GM19455 (cell line): ENCODE measurements around the gene FASTK.

Source experiments
- ATAC-seq: cut with Tn5 transposase; IDR thresholded peaks from one replicate; pipeline ENCODE4 v1.9.1; 2021; ENCODE audit not compliant: unreplicated experiment

Gene FASTK

GRCh38 chr7:151083071-151083823 lies 2.6 kb upstream of the FASTK start, which contains the start of gene TMUB1:
TSS of gene TMUB1 (minus strand) at chr7:151083493. CDS start at chr7:151082563, 930 bp downstream.
- ATAC-seq, result peak; percentile 48

GRCh38 chr7:151082141-151083070 lies 1.8 kb upstream of the FASTK start:
- ATAC-seq, result no peak

- ATAC-seq, result no peak
Measured at GRCh38 chr7:151081170-151082101, 827 bp upstream of the FASTK start.

DNA sequence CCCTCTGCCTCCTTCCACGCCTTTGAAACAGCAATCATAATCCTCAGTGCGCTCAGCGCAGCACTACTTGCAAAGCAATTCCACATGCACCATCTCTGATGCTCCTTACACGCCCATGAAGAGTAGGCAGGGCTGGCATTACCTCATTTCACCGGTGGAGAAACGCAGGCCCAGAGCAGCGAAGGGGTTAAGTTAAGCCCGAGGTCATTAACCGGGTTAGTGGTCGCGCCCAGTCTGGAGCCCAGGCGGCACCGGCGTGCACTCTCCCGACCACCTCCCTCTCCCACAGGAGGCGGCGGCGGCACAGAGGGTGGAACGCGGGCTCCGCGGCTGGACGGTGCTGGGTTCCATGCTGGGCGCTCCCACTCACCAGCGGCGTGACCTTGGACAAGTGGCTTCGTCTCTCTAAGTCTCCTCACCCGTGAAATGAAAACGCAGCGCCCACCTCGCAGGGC lies 515 bp downstream of the FASTK start:
- ATAC-seq, result peak; percentile 1

DNA sequence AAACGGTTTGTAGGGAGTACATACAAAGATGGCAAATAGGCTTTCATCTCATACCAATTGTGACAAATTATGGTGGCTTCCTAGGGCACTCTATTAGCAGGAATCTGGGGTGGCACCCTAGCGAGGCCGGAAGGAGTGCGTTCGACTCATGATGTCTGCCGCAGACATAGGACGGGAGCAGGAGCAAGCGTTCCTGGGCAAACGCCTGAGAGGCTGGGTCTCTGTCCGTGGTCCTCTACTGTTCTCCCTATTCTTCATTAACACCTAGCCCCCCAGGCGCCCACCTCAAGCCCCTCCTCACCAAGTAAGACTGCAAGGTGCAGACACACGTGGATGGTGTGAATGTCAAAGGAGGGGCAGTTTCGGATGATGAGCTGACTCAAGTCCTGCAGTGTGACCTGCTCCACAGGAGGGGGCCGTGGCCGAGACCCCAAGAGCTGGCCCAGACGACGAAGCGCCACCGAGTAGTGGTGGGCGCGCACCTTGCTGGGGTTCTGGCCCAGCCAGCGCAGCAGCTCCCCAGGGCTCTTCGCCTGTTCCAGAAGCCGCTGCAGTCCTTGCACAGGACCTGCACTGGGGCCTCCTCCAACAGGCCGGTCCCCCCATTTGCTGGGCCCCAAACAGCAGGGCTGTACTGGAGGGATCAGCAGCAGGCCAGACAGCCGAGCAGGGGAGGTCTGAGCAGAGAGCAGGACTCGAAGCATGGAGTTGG lies 1.3 kb downstream of the FASTK start:
- no peak for ATAC-seq

- ATAC-seq, result no peak
Measured at GRCh38 chr7:151078233-151079040, 2.2 kb downstream of the FASTK start.

DNA sequence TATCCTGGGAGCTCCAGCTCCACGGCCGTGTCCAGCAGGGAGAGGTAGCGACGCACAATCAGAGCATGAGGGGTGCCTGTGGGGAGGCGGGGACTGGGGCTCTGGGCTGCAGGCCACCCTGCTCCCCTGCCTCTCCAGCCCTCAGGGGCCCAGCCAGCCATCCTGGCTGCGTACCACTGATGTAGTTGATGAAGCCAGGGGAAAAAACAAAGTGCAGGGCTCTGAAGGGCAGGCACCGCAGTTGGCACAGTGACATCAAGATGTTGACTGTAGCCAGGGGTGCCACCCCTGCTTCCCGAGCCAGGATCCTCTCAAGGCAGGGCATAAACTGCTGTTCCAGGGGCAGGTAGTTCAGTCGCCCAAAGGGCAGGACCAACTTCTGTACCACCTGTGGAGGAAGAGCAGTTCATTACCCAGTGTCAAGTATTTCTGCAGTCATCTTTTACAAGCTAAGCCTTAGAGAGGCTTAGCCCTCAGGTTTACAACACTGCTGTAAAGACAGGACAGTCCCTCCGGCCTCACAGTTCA lies 2.8 kb downstream of the FASTK start:
- ATAC-seq, result no peak

DNA sequence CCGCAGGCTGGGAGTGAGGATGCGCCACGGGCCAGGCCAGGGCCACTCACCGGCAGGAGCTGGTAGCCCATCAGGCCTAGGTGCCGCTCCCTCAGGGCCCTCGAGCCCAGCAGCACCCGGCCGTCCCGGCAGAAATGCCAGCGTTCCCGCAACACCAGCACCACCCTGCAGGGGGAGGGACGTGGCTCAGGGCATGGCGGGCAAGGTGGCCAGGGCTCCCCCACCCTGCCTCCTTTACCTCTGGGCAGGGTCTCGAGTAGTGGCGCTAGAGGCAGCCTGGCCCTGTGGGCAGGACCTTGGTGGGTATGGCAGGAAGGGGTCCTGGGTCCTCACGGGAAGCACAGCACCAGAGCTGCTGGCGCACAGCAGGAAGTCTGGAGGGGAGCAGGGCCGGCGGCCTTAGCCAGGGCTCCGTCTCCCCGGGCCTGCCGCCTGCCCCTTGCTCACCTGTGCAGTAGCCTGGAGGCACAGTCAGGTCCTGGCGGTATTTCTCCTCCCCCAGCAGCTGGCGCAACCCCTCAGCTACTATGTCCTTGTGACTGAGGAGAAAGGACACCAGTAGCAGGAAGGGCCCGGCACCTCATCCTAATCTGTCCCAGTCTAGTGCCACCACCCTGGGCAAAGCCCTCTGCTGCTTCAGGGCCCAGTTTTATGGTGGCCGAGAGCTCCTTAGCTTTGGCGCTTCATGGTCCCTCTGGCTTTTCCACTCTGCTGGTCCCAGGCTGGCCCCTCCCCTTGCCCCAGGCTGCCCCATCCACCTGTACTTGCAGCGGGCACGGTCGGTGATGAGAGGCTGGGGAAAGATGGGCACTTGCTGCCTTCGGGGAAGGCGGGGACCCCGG lies 3.5 kb downstream of the FASTK start:
- no peak for ATAC-seq

- ATAC-seq, result no peak
Measured at GRCh38 chr7:151075978-151076426, 4.6 kb downstream of the FASTK start.

DNA sequence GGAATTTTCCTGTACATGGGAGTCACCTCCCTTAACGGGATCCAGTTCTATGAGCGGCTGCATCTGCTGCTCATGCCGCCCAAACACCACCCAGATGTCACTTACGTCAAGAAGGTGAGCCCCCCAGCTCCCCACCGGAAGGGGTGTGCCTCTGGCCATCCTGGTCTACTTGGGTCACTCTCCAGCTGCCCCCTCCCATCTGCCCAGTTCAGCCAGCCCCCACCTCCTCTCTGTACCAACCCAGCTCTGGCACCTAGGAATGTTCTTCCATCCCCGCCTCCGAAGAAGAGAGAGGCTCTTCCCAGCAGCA lies 5.0 kb downstream of the FASTK start:
- ATAC-seq, result no peak

DNA sequence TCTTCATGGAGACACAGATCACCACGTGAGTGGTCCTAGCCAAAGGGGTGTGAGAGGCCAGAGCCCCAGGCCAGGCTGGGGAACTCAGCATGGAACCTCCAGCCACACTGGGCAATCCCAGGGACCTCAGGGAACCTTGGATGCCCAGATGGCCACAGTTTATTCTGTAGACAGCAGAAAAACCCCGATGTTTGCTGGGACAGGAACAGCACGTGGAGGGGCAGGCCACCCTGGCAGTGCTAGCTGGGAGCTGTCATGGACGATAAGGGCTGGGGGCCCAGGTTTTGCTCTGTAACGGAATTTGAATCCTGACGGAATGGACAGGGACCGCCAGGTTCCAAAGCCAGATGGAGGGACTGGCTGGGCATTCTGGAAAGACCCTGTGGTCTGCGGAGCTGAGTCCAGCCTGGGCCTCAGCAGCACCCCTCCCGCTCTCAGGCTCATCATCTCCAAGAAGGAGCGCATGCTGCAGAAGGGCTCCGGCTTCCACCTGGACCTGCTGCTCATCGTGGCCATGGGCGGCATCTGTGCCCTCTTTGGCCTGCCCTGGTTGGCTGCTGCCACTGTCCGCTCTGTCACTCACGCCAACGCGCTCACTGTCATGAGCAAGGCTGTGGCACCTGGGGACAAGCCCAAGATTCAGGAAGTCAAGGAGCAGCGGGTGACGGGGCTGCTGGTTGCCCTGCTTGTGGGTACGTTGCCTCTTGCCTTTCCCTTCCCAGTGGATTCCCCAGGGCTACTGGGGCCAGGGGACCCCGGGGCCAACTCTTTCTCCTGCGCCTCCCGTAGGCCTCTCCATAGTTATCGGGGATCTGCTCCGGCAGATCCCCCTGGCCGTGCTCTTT lies 5.6 kb downstream of the FASTK start:
- ATAC-seq, result no peak

- ATAC-seq, result no peak
Measured at GRCh38 chr7:151073990-151074389, 6.6 kb downstream of the FASTK start.

DNA sequence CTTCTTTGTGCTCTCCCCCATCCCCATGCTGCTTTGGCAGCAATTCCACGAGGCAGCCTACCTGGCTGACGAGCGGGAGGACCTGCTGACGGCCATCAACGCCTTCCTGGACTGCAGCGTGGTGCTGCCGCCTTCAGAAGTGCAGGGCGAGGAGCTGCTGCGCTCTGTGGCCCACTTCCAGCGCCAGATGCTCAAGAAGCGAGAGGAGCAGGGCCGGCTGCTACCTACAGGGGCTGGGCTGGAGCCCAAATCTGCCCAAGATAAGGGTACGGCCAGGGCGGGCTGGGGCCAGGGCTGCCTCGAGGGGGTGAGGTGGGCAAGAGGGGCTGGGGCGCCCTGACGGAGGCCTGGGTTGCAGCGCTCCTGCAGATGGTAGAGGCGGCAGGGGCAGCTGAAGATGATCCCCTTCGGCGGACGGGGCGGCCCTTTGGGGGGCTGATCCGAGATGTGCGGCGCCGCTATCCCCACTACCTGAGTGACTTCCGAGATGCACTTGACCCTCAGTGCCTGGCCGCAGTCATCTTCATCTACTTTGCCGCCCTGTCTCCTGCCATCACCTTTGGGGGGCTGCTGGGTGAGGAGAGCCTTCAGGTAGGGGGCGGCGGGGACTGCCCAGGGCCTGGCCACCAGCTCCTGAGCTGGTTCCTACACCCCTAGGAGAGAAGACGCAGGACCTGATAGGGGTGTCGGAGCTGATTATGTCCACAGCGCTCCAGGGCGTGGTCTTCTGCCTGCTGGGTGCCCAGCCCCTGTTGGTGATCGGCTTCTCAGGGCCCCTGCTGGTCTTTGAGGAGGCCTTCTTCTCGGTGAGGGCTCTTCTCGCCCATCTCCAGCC lies 9.4 kb downstream of the FASTK start:
- no peak for ATAC-seq

DNA sequence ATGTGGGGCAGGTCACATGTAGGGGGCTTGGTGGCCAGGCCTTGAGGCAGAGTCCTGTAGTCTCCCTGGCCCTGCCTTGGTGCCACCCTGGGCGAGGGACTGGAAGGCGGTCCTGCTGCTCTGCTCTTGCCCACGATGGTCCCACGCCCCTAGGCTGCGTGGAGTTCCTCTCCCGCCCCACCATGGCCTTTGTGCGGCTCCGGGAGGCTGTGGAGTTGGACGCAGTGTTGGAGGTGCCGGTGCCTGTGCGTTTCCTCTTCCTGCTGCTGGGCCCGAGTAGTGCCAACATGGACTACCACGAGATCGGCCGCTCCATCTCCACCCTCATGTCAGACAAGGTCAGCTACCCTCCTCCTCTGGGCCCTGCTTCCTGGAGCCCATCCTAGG lies 10.0 kb downstream of the FASTK start:
- no peak for ATAC-seq

- ATAC-seq, result no peak
Measured at GRCh38 chr7:151069841-151070573, 10.6 kb downstream of the FASTK start.
